Fibroblast of peridontal ligament (primary cell): ENCODE results near the gene CECR2.

Experiments used
- DNase-seq: peaks from one replicate; pipeline ENCODE4 v3.0.0-alpha.2; 2010; ENCODE audit errors: extremely low read depth

Gene CECR2

GRCh38 chr22:17569971-17570511 is 200.8 kb downstream of the CECR2 start:
- DNase-seq, result no peak

- peak; percentile 61 for DNase-seq
Observed at GRCh38 chr22:17570851-17571631, 201.8 kb downstream of the CECR2 start.

DNA sequence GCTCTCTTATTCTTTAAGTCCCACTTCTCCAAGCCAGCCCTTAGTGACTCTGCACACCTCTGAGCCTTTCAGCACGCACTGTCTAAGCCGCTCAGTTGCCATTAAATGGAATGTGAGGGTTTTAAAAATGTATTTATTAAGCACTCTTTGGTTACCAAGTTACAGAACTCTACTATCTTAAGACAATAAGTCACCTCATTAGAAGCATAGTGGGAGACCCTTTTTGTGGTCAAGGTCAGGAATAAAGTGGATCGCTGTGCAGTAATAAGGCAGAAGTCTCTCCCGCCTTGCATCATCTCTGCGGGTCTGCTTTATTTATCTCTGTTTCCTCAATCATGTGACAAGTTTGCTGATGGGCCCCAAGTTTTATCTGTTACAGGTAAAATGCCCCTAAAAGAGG is 205.9 kb downstream of the CECR2 start:
- DNase-seq, result no peak

DNA sequence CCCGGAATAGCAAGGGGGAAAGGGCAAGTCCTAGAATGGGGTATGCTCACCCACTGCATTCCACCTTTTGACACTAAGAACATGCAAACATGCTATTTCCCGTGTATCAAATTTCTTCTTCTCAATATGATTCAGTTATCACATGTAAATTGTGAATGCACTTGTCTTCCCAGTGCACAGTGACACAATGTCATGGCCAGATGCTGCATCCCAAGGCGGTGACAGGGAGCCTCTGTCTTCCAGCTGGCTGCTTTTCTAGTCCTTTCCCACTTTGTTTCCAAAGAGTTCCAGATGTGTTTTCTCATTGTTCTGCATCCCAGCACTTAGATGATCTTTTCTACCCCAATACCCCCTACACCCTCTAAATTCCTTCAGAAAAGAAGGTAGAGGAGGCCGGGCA is 206.4 kb downstream of the CECR2 start:
- DNase-seq, result no peak

DNA sequence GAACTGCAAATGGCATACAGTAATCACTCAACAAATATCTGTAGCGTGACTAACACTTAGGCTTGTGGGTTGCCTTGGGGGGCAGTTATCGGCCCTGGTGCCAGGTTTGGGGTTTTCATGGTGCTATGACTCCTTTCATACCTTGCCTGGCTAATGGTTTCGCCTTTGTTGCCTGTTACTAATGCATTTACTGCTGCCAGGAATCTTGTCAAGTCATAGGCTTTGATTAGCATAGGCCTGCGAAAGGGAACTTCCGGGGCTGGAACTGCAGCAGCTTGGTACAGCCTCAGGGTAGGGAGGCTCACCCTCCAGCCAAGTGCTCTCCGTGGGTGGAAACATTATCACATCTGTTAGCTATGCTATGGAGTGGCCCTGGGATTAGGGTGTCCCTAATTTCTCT is 207.2 kb downstream of the CECR2 start:
- DNase-seq, result peak; percentile 11

DNA sequence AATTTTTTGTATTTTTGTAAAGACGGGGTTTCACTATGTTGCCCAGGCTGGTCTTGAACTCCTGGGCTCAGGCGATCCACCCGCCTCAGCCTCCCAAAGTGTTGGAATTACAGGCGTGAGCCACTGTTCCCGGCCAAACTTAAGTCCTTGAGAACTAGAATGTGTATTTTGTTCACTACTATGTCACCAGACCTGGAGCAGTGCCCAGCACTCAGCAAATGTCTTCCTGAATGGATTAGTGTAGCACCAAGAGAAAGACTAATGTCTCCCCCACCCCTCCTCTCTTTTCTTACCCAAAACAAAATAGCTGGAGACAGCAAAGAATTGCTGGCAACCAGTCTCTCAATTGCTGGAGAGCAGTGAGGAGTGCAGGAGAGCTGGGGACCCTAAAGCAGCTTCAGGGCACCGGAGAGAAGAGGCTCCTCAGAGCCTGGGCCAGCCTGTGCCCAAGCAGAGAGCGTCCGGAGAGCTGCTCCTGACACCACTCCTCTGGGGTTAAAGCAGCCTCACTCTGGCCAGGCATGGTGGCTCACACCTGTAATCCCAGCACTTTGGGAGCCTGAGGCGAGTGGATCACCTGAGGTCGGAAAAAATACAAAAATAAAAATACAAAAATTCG is 209.0 kb downstream of the CECR2 start:
- DNase-seq, result peak; percentile 16

GRCh38 chr22:17579535-17579981 is 210.3 kb downstream of the CECR2 start:
- DNase-seq, result no peak

GRCh38 chr22:17580441-17581031 is 211.3 kb downstream of the CECR2 start:
- no peak for DNase-seq

GRCh38 chr22:17581056-17581455 is 211.8 kb downstream of the CECR2 start:
- DNase-seq, result no peak

DNA sequence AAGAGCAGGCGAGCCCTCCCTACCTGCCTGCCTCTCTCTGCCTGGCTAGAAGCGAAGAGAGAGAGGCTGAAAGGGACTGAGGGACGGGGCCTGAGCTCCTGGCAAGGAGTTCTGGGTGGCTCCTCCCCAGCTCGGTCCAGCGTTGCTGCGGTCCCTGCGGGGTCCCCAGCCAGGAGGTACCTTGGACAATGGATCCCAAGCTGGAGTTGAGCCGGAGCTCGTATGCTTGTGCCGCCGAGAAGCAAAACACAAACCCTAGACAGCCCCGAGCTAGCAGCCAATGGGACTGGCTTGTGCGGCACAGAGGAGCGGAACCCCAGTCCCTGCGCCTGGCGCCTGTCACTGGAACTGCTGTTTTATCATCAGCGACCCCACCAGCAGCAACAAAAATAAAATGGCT is 212.4 kb downstream of the CECR2 start:
- DNase-seq, result no peak

DNA sequence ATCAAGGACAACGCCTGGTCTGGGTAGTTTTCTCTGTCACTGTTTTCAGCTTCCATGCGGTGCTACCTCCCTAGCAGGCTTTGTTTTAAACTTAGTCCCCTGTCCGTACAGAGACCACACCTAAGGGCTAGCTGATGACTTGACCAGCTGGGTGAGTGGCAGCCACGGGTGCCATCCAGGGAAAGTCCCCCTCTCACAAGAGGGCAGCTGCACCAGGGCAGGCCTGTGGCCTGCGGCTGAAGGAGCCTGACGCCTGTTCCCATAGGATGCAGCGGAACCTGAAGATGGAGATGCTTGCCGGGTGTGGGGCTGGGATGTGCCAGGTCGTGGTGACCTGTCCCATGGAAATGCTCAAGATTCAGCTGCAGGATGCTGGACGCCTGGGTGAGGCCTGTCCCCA is 213.9 kb downstream of the CECR2 start:
- DNase-seq, result no peak

DNA sequence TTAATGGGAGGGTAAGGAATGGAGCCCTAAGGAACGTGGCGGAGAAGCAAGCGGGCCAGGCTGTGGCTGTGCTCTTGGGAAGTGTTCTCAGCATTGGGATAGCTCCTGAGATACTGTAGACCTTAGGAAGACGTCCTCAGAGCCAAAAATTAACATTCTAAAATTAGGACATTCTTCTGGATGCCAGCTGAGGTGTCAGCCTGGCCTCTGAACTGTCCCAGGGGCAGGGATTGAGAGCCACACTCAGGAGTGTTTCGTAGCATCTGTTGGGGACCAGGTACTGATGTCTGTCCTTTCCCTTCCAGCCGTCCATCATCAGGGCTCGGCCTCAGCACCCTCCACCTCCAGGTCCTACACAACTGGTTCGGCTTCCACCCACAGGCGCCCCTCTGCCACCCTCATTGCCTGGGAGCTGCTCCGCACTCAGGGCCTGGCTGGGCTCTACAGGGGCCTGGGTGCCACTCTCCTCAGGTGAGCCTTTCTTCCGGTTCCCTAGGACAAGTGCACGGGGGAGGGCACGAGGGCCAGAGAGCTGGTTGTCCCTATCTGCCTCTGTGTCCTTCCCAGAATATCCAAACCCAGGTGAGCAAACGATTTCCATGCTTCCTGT is 217.7 kb downstream of the CECR2 start:
- DNase-seq, result no peak

DNA sequence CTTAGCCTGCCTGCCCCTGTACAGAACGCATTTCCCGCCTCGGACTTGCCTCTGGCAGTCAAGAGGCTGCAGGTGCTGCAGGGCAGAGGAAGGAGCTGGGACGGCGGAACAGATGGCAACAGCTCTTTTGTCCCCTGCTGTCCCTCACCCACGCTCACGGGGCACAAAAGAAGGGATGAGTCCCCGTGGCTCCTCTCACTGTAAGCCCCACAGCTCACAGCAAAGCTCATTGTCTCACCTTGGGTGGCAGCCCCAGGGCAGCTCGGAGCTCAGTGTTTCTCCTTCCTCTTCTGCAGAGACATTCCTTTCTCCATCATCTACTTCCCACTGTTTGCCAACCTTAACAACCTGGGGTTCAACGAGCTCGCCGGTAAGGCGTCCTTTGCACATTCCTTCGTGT is 218.4 kb downstream of the CECR2 start:
- DNase-seq, result no peak

DNA sequence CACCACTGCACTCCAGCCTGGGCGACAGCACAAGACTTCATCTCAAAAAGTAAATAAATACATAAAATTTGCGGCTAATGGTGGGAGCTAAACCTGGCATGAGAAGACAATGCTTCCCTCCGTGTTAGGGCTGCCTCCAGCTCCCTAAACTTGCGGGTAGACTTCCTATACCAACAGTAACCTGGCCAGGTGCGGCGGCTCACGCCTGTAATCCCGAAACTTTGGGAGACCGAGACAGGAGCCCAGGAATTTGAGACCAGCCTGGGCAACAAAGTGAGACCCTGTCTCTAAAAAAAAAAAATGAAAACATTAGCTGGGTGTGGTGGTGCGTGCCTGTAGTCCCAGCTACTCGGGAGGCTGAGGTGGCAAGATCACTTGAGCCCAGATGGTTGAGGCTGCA is 219.3 kb downstream of the CECR2 start:
- DNase-seq, result no peak

GRCh38 chr22:17589810-17590375 is 220.6 kb downstream of the CECR2 start:
- no peak for DNase-seq

DNA sequence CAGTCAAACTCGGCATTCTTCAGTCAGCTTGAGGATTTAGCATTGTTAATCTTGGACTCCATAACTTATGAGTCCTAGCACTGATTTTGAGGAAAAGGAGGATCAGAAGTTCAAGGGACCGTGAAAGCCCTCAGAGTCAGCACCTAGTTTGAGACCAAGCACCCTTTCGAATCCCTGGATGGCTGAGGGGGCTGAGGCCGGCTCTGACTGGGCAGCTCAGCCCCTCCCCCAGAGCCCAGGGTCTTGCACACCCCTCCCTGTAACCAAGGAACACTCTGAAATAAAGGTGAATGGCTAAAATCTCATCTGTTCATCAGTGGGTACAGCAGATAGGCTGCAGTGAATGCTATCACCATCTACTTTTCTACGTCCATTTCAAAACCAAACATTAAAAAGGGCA is 221.3 kb downstream of the CECR2 start:
- DNase-seq, result no peak

- DNase-seq, result no peak
Observed at GRCh38 chr22:17592201-17592600, 222.9 kb downstream of the CECR2 start.

GRCh38 chr22:17596226-17596625 is 227.0 kb downstream of the CECR2 start:
- no peak for DNase-seq

DNA sequence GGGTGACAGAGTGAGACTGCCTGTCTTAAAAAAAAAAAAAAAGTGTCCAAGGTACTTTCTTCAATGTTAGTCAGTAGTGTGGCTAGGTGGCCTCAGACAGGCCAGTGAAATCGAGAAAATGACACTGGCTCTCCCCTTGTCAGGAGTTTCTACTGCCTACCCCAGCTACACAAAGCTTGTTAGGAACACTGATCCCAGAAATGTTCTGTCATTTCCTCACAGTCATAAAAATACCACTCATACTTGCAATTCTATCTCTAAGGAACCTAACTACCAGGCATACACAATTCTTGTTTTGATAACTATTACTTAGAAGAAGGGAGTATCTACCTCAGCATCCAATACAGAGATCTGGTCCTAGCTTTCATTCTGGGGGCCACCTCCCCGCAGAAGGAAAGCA is 228.0 kb downstream of the CECR2 start:
- no peak for DNase-seq

GRCh38 chr22:17598318-17598717 is 229.1 kb downstream of the CECR2 start:
- DNase-seq, result no peak

- DNase-seq, result no peak
Observed at GRCh38 chr22:17601031-17601430, 231.8 kb downstream of the CECR2 start.

DNA sequence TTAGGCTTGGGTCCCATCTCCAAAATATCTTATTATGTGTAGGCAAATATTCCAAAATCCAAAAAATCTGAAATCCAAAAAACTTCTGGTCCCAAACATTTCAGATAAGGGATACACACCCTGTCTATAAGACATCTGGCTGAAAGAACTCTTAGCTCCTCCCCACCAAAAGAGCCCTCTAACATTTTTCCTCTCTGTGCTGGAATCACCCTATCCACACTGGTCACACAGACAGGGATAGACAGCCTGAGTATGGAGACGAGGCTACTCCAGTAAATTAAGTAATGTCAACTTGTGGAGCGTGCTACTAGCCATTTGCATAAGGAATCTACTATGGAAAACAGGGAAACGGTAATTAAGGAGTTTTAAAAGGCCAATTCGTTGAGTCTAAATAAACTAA is 234.4 kb downstream of the CECR2 start:
- DNase-seq, result no peak
